Activated CD8-positive, alpha-beta memory T cell treated with anti-CD3 and anti-CD28 coated beads, Interleukin-2, amount 50 U/mL, for 24 hours (primary cell): ENCODE results near the gene C2CD4C.
"Not testable (repeated sequence)": the region's sequence is repeated elsewhere in the genome, so short reads cannot be mapped to it uniquely, and the experiment has no call there.

Source experiments
- DNase-seq: peaks from one replicate; pipeline ENCODE4 v3.0.0-alpha.2; 2020; ENCODE audit errors: extremely low read depth

C2CD4C gene

GRCh38 chr19:381901-382300 is 27.0 kb downstream of the C2CD4C start:
- DNase-seq = not testable (repeated sequence)

GRCh38 chr19:380618-381219 is 28.2 kb downstream of the C2CD4C start:
- DNase-seq = not testable (repeated sequence)

- no peak for DNase-seq
Measured at GRCh38 chr19:379796-380195, 29.2 kb downstream of the C2CD4C start.

GRCh38 chr19:378706-379105 is 30.2 kb downstream of the C2CD4C start:
- no peak for DNase-seq

GRCh38 chr19:377801-378581 is 31.0 kb downstream of the C2CD4C start:
- DNase-seq = no peak

GRCh38 chr19:376111-376470 is 32.9 kb downstream of the C2CD4C start:
- no peak for DNase-seq

GRCh38 chr19:375395-376110 is 33.4 kb downstream of the C2CD4C start:
- DNase-seq = no peak

- no peak for DNase-seq
Measured at GRCh38 chr19:374886-375235, 34.1 kb downstream of the C2CD4C start.

- DNase-seq = no peak
Measured at GRCh38 chr19:374183-374885, 34.6 kb downstream of the C2CD4C start.

- no peak for DNase-seq
Measured at GRCh38 chr19:373391-374182, 35.4 kb downstream of the C2CD4C start.

GRCh38 chr19:372306-372890 is 36.5 kb downstream of the C2CD4C start:
- no peak for DNase-seq

GRCh38 chr19:371501-372168 is 37.3 kb downstream of the C2CD4C start:
- no peak for DNase-seq

GRCh38 chr19:370641-371330 is 38.2 kb downstream of the C2CD4C start:
- no peak for DNase-seq

- no peak for DNase-seq
Measured at GRCh38 chr19:369876-370275, 39.1 kb downstream of the C2CD4C start.

GRCh38 chr19:369256-369655 is 39.7 kb downstream of the C2CD4C start:
- DNase-seq = no peak

- no peak for DNase-seq
Measured at GRCh38 chr19:368630-369024, 40.3 kb downstream of the C2CD4C start.

- DNase-seq = no peak
Measured at GRCh38 chr19:367963-368629, 40.9 kb downstream of the C2CD4C start.

GRCh38 chr19:367561-367960 is 41.4 kb downstream of the C2CD4C start:
- DNase-seq = no peak

GRCh38 chr19:366951-367350 is 42.0 kb downstream of the C2CD4C start:
- no peak for DNase-seq
